ENCODE measurements around the gene USP48. TPM values are rescaled to one million over a fixed set of nuclear protein-coding genes. Genes with fewer than 3 reads are reported as not detected.

The USP48 gene
- total and polyA plus RNA-seq, 2 of the 13 experiments (the other 11 are each of a cell fraction or from before 2014, with no cell fraction given): 30.4 to 30.7 TPM

GRCh38 chr1:21670059-21670881, 112.7 kb downstream of the USP48 start (continued):
- no peak for TF ChIP-seq ZNF281 (CRISPR knock-in tag; IDR thresholded peaks at IDR 0.05; ENCODE audit: borderline replicate concordance)
- TF ChIP-seq ZBTB25 (CRISPR knock-in tag; IDR thresholded peaks at IDR 0.05): no peak
- TF ChIP-seq ATF7-NPFF (CRISPR knock-in tag; IDR thresholded peaks at IDR 0.05; ENCODE audit: low read depth): no peak
- TF ChIP-seq PAX8 (CRISPR knock-in tag; IDR thresholded peaks at IDR 0.05; ENCODE audit: borderline replicate concordance): no peak; the same call in 1 of the 2 replicates
- TF ChIP-seq PBX3 (CRISPR knock-in tag; IDR thresholded peaks at IDR 0.05; ENCODE audit: borderline replicate concordance): no peak
- TF ChIP-seq PHF8 (CRISPR knock-in tag; IDR thresholded peaks at IDR 0.05): peak; percentile 1; the same call in 1 of the 2 replicates
- 0 out of 2 replicates have a peak, but pooled peaks have one; percentile 63 for TF ChIP-seq MTERF4 (CRISPR knock-in tag; IDR thresholded peaks at IDR 0.05)
- TF ChIP-seq SMC3 (IDR thresholded peaks at IDR 0.05; ENCODE audit: low read length): no peak
- TF ChIP-seq SNAI1 (CRISPR knock-in tag; IDR thresholded peaks at IDR 0.05; ENCODE audit: borderline replicate concordance): no peak
- no peak for TF ChIP-seq MYPOP (CRISPR knock-in tag; IDR thresholded peaks at IDR 0.05)
- no peak for TF ChIP-seq ZNF547 (CRISPR knock-in tag; IDR thresholded peaks at IDR 0.05)
- no peak for TF ChIP-seq GMEB1 (CRISPR knock-in tag; IDR thresholded peaks at IDR 0.05; ENCODE audit: borderline replicate concordance)
- no peak; the same call in 1 of the 2 replicates for TF ChIP-seq ZNF160 (CRISPR knock-in tag; IDR thresholded peaks at IDR 0.05)
- no peak for TF ChIP-seq ZBTB1 (CRISPR knock-in tag; IDR thresholded peaks at IDR 0.05; ENCODE audit: borderline replicate concordance)
- no peak for TF ChIP-seq ZNF75D (CRISPR knock-in tag; IDR thresholded peaks at IDR 0.05; ENCODE audit: borderline replicate concordance)
- no peak for TF ChIP-seq ZMAT3 (CRISPR knock-in tag; conservative IDR thresholded peaks at IDR 0.05)
- 0 out of 2 replicates have a peak, but pooled peaks have one; percentile 18 for TF ChIP-seq HNF4A (CRISPR knock-in tag; IDR thresholded peaks at IDR 0.05)
- no peak for TF ChIP-seq NR0B2 (CRISPR knock-in tag; IDR thresholded peaks at IDR 0.05)
- no peak for TF ChIP-seq THAP11 (CRISPR knock-in tag; IDR thresholded peaks at IDR 0.05)
